HepG2 (cell line): ENCODE measurements around the gene EVI5. TPM values are rescaled to one million over a fixed set of nuclear protein-coding genes. Genes with fewer than 3 reads are reported as not detected.
A peak's percentile ranks its signal among the peaks of the same experiment; 100 is the strongest.

Source experiments
- ATAC-seq: fragments of 200-7000 bp; cut with Tn5 transposase; 3 replicates; pipeline ENCODE4 v1.9.1; 2020; ENCODE audit warnings: mild to moderate bottlenecking, moderate library complexity
- BruUV-seq: library from RNA; stranded (reverse); fragments of 400-500 nt; replicated peaks from 2 replicates; lab custom pipeline; 2021; lab: Mats Ljungman, UMichigan
- CTCF ChIA-PET: fragments of 300-600 bp; formaldehyde crosslinking; extraction: SDS; loops from one replicate; lab custom pipeline; 2021; ENCODE audit warnings: low total read pairs, inconsistent platforms, low intra/inter-chr PET ratio; lab: Yijun Ruan, JAX
- POLR2A ChIA-PET: fragments of 350-600 bp; sonication (Branson Sonifier 250); formaldehyde crosslinking; loops from one replicate; lab custom pipeline; 2020; ENCODE audit warnings: antibody characterized with exemption, inconsistent platforms; lab: Yijun Ruan, JAX
- DNase-seq: peaks from one replicate; pipeline ENCODE4 v3.0.0-alpha.2; 2015; ENCODE audit warnings: low spot score
- FAIRE-seq: peaks from 3 replicates; lab custom pipeline; 2011; peaks lifted over from hg19 to GRCh38; lab: Jason Lieb, UNC
- H2AFZ ChIP-seq: one replicate; pipeline ENCODE4 v1.6.1; 2011; ENCODE audit warnings: low read length, inconsistent platforms
- H3K27ac ChIP-seq: fragments of 300-600 bp; 3 replicates; pipeline ENCODE4 v1.8.0; 2011; ENCODE audit warnings: mixed run types, mild to moderate bottlenecking, mixed read lengths, low read length, inconsistent platforms; ENCODE audit not compliant: insufficient read depth; ENCODE audit errors: extremely low read length
- H3K27me3 ChIP-seq, 2 experiments: fragments of 200-600 bp in 1 of 2; 2 replicates in 1 of 2; 3 replicates in 1 of 2; pipeline versions ENCODE4 v1.6.0 to v1.8.0; 2011; ENCODE audit warnings: low read length in 2 of 2, mild to moderate bottlenecking in 2 of 2, moderate library complexity in 2 of 2, inconsistent platforms in 1 of 2; ENCODE audit not compliant: insufficient read depth in 2 of 2, control insufficient read depth in 1 of 2
- H3K36me3 ChIP-seq, 2 experiments: fragments of 200-600 bp in 1 of 2; replicated peaks in 1 of 2; 2 replicates in 1 of 2; 3 replicates in 1 of 2; pipeline versions ENCODE4 v1.5.1 to v1.8.0; 2011; ENCODE audit warnings: low read length in 2 of 2, inconsistent platforms in 1 of 2; ENCODE audit not compliant: insufficient read depth in 2 of 2, control insufficient read depth in 1 of 2
- H3K4me1 ChIP-seq: 2 replicates; pipeline ENCODE4 v1.5.1; 2012; ENCODE audit warnings: low read length, inconsistent platforms; ENCODE audit not compliant: insufficient read depth
- H3K4me2 ChIP-seq: 2 replicates; pipeline ENCODE4 v1.6.0; 2011; ENCODE audit warnings: low read depth, low read length, inconsistent platforms
- H3K4me3 ChIP-seq, 3 experiments: fragments of 200-600 bp in 1 of 3; sonication (generic), shearing (Covaris generic) in 1 of 3; replicated peaks in 1 of 3; 2 replicates each; pipeline ENCODE4 v1.5.1; 2011 to 2016; ENCODE audit warnings: low read length in 3 of 3, inconsistent platforms in 2 of 3, low read depth in 2 of 3, mild to moderate bottlenecking in 2 of 3, control low read depth in 1 of 3, mixed read lengths in 1 of 3; ENCODE audit not compliant: insufficient read depth in 1 of 3
- H3K79me2 ChIP-seq: one replicate; pipeline ENCODE4 v1.6.1; 2011; ENCODE audit warnings: low read length, inconsistent platforms; ENCODE audit not compliant: insufficient read depth
- H3K9ac ChIP-seq: 2 replicates; pipeline ENCODE4 v1.6.0; 2011; ENCODE audit warnings: mild to moderate bottlenecking, low read depth, low read length, inconsistent platforms; ENCODE audit not compliant: insufficient read depth
- H3K9me3 ChIP-seq: 2 replicates; pipeline ENCODE4 v1.5.1; 2012; ENCODE audit warnings: mild to moderate bottlenecking, low read length
- H4K20me1 ChIP-seq: 2 replicates; pipeline ENCODE4 v1.6.0; 2011; ENCODE audit warnings: inconsistent platforms, mild to moderate bottlenecking, low read length, moderate library complexity; ENCODE audit not compliant: insufficient read depth
- CEBPB ChIP-seq: IDR thresholded peaks from 2 replicates; pipeline ENCODE4 v1.6.1; 2011; ENCODE audit warnings: low read depth, low read length, improper control_type of control experiment, borderline replicate concordance
- CERS6 ChIP-seq: sonication (generic); formaldehyde crosslinking; IDR thresholded peaks from 2 replicates; pipeline ENCODE4 v1.5.0; 2020; ENCODE audit warnings: missing genetic modification reagents
- DBP ChIP-seq: sonication (generic); formaldehyde crosslinking; IDR thresholded peaks from 2 replicates; pipeline ENCODE4 v1.4.0; 2020; ENCODE audit warnings: missing genetic modification reagents; ENCODE audit errors: not compliant biosample characterization
- GLMP ChIP-seq: sonication (generic); formaldehyde crosslinking; IDR thresholded peaks from 2 replicates; pipeline ENCODE4 v1.9.0; 2021; ENCODE audit warnings: missing genetic modification reagents, mild to moderate bottlenecking, borderline replicate concordance
- MTF2 ChIP-seq: sonication (generic); formaldehyde crosslinking; IDR thresholded peaks from 2 replicates; pipeline ENCODE4 v1.5.0; 2020; ENCODE audit warnings: missing genetic modification reagents, borderline replicate concordance
- NFRKB ChIP-seq: fragments of 450-650 bp; IDR thresholded peaks from 2 replicates; pipeline ENCODE4 v1.6.1; 2017
- RBAK ChIP-seq: sonication (generic); formaldehyde crosslinking; IDR thresholded peaks from 2 replicates; pipeline ENCODE4 v1.5.1; 2020; ENCODE audit warnings: mild to moderate bottlenecking, missing genetic modification reagents
- ZNF121 ChIP-seq: sonication (generic); formaldehyde crosslinking; IDR thresholded peaks from 2 replicates; pipeline ENCODE4 v1.5.0; 2020; ENCODE audit warnings: mild to moderate bottlenecking, missing genetic modification reagents
- WGBS: methylation state at CpG from one replicate; pipeline ENCODE4 v1.1.6; 2017; ENCODE audit warnings: low lambda C conversion rate; 5-methylcytosine and 5-hydroxymethylcytosine counted together
- in situ Hi-C: cut with HindIII; loops from 2 replicates; pipeline ENCODE4 v1.10.0; 2017; ENCODE audit warnings: low pct_unique_long_range_greater_than_20kb; ENCODE audit not compliant: extremely low pct_ligation_motif_present
- intact Hi-C: fragments of 100-400 bp; cut with micrococcal nuclease; formaldehyde crosslinking; loops from one replicate; pipeline ENCODE4 v1.10.0; 2022; ENCODE audit not compliant: unreplicated experiment
- polyA plus RNA-seq, 8 experiments: library from polyadenylated mRNA; depleted of rRNA in 3 of 8; stranded (reverse) in 7 of 8; unstranded in 1 of 8; fragments of >200 nt; fragmentation: Illumina TruSeq in 4 of 8; extraction: Trizol in 4 of 8; gene quantifications; 2 replicates each; pipeline versions ENCODE4 v1.2.1 to v1.2.3, GENCODE V29; 2011 to 2016; ENCODE audit warnings: low read depth in 4 of 8, missing spikeins in 1 of 8, mixed read lengths in 1 of 8; ENCODE audit not compliant: insufficient read depth in 1 of 8
- total RNA-seq, 5 experiments: library from RNA; depleted of rRNA; stranded (reverse); fragments of >200 nt; fragmentation: Illumina TruSeq; extraction: Trizol; gene quantifications; 2 replicates each; pipeline ENCODE4 v1.2.3, GENCODE V29; 2016; ENCODE audit warnings: low read depth in 1 of 5

Gene EVI5
- total and polyA plus RNA-seq, 2 of the 13 experiments (the other 11 are each of a cell fraction or from before 2014, with no cell fraction given) = 4.0 to 12.6 TPM

GRCh38 chr1:92663775-92664174, 121.1 kb downstream of the EVI5 start:
- Histone ChIP-seq H3K36me3 (no peaks in the 10 kb centered on the region; a peak in 1 of 5 replicates), H3K4me1 (no peaks in the 10 kb centered on the region), H3K9me3 (no peaks in the 10 kb centered on the region)
- in situ Hi-C loops = no loop called here
- no peak for ATAC-seq
- POLR2A ChIA-PET = no interaction called here
- TF ChIP-seq DBP (CRISPR knock-in tag) (no peak), CERS6 (no peak), NFRKB (no peak), GLMP (CRISPR knock-in tag) (no peak), CEBPB (peak; percentile 64; the same call in 1 of the 2 replicates), ZNF121 (no peak), MTF2 (CRISPR knock-in tag) (no peak), RBAK (CRISPR knock-in tag) (no peak)
- TF ChIP-seq, all 625 proteins: peak for 1
- H3K4me3 ChIP-seq = no peak overlapping the region
- H3K79me2 ChIP-seq = no peaks in the 10 kb centered on the region
- intact Hi-C loops = no loop called here
- no peak overlapping the region for H2AFZ ChIP-seq
- no peak for DNase-seq
- CTCF ChIA-PET = no interaction called here
- no peak overlapping the region for H3K27ac ChIP-seq
- H3K27me3 ChIP-seq = no peaks in the 10 kb centered on the region
- H3K4me2 ChIP-seq = no peak overlapping the region
- no peak for FAIRE-seq
- no peak overlapping the region for H3K9ac ChIP-seq
- H4K20me1 ChIP-seq = no peaks in the 10 kb centered on the region
- WGBS = 95% methylated on average over 5 of the region's 5 CpGs
- no TSS peak for BruUV-seq
